Stimulated activated CD8-positive, alpha-beta memory T cell treated with anti-CD3 and anti-CD28 coated beads, Interleukin-7, amount 100 ng/mL, for 4 hours (primary cell): ENCODE data around the gene GREM1.

Experiments used
- DNase-seq, 2 donors: peaks; one replicate each; pipeline ENCODE4 v3.0.0-alpha.2; 2020; ENCODE audit warnings: low read depth in 2 of 2

GREM1 gene

GRCh38 chr15:32694222-32694983 lies 23.4 kb upstream of the GREM1 start:
- no peak for DNase-seq

- no peak for DNase-seq
Measured at GRCh38 chr15:32698773-32699390, 18.9 kb upstream of the GREM1 start.

GRCh38 chr15:32700501-32701150 lies 17.2 kb upstream of the GREM1 start:
- DNase-seq: no peak

- DNase-seq: no peak
Measured at GRCh38 chr15:32701863-32702262, 15.9 kb upstream of the GREM1 start.

GRCh38 chr15:32704395-32704981 lies 13.3 kb upstream of the GREM1 start:
- DNase-seq: no peak

GRCh38 chr15:32705446-32705845 lies 12.4 kb upstream of the GREM1 start:
- DNase-seq: no peak

GRCh38 chr15:32706704-32707103 lies 11.1 kb upstream of the GREM1 start:
- DNase-seq: no peak

GRCh38 chr15:32707436-32707835 lies 10.4 kb upstream of the GREM1 start:
- no peak for DNase-seq

- DNase-seq: no peak
Measured at GRCh38 chr15:32709295-32710033, 8.3 kb upstream of the GREM1 start.

- DNase-seq: no peak
Measured at GRCh38 chr15:32715276-32715675, 2.5 kb upstream of the GREM1 start.

- no peak for DNase-seq
Measured at GRCh38 chr15:32716216-32716914, 1.4 kb upstream of the GREM1 start.

- no peak for DNase-seq
Measured at GRCh38 chr15:32716915-32717425, 834 bp upstream of the GREM1 start.

GRCh38 chr15:32718227-32718820 lies 520 bp downstream of the GREM1 start:
- no peak for DNase-seq

GRCh38 chr15:32718821-32719716 lies 1.3 kb downstream of the GREM1 start:
- DNase-seq: no peak

GRCh38 chr15:32721596-32721995 lies 3.8 kb downstream of the GREM1 start:
- no peak for DNase-seq

- no peak for DNase-seq
Measured at GRCh38 chr15:32722136-32722535, 4.3 kb downstream of the GREM1 start.

GRCh38 chr15:32723171-32723948 lies 5.6 kb downstream of the GREM1 start:
- DNase-seq: no peak

GRCh38 chr15:32729700-32730395 lies 12.0 kb downstream of the GREM1 start:
- DNase-seq: no peak
